HEK293T (cell line): Measurements from ENCODE around the gene PMVK.

ENCODE experiments used
- CTCF ChIA-PET: fragments of 350-600 bp; formaldehyde crosslinking; extraction: SDS; loops from one replicate; lab custom pipeline; 2021; ENCODE audit warnings: antibody characterized with exemption, inconsistent platforms; lab: Yijun Ruan, JAX
- POLR2A ChIA-PET: fragments of 350-600 bp; formaldehyde crosslinking; extraction: SDS; loops from one replicate; lab custom pipeline; 2020; ENCODE audit warnings: antibody characterized with exemption, inconsistent platforms; lab: Yijun Ruan, JAX
- DNase-seq: peaks from one replicate; pipeline ENCODE4 v3.0.0; 2012; ENCODE audit warnings: mixed read lengths; ENCODE audit errors: extremely low spot score
- ARNT ChIP-seq: fragments of 450-650 bp; IDR thresholded peaks from 2 replicates; pipeline ENCODE4 v1.6.1; 2017; ENCODE audit warnings: mild to moderate bottlenecking
- BHLHE40 ChIP-seq: fragments of 450-650 bp; IDR thresholded peaks from 2 replicates; pipeline ENCODE4 v1.6.1; 2016; ENCODE audit warnings: mild to moderate bottlenecking, moderate library complexity, borderline replicate concordance
- CTBP1 ChIP-seq: fragments of 450-650 bp; IDR thresholded peaks from 2 replicates; pipeline ENCODE4 v1.6.1; 2016; ENCODE audit warnings: borderline replicate concordance
- ELF4 ChIP-seq: fragments of 450-650 bp; IDR thresholded peaks from 2 replicates; pipeline ENCODE4 v1.6.1; 2017; ENCODE audit warnings: antibody characterized with exemption
- FOXA1 ChIP-seq: fragments of 450-650 bp; IDR thresholded peaks from 2 replicates; pipeline ENCODE4 v1.6.1; 2016; ENCODE audit warnings: mild to moderate bottlenecking
- FOXK2 ChIP-seq: fragments of 450-650 bp; IDR thresholded peaks from 2 replicates; pipeline ENCODE4 v1.6.1; 2016; ENCODE audit warnings: mild to moderate bottlenecking
- FOXM1 ChIP-seq: fragments of 450-650 bp; IDR thresholded peaks from 2 replicates; pipeline ENCODE4 v1.6.1; 2017; ENCODE audit warnings: mild to moderate bottlenecking, borderline replicate concordance
- HDGF ChIP-seq: fragments of 450-650 bp; IDR thresholded peaks from 2 replicates; pipeline ENCODE4 v1.6.1; 2017; ENCODE audit warnings: antibody characterized with exemption, borderline replicate concordance
- L3MBTL2 ChIP-seq: fragments of 450-650 bp; conservative IDR thresholded peaks from 2 replicates; pipeline ENCODE4 v1.6.1; 2016; ENCODE audit warnings: mild to moderate bottlenecking
- LEF1 ChIP-seq: fragments of 450-650 bp; IDR thresholded peaks from 2 replicates; pipeline ENCODE4 v1.6.1; 2017; ENCODE audit warnings: mild to moderate bottlenecking, borderline replicate concordance
- NFRKB ChIP-seq: fragments of 450-650 bp; IDR thresholded peaks from 2 replicates; pipeline ENCODE4 v1.6.1; 2016; ENCODE audit warnings: mild to moderate bottlenecking, moderate library complexity
- SP1 ChIP-seq: fragments of 450-650 bp; IDR thresholded peaks from 2 replicates; pipeline ENCODE4 v1.6.1; 2017
- SUZ12 ChIP-seq: fragments of 450-650 bp; IDR thresholded peaks from 2 replicates; pipeline ENCODE4 v1.6.1; 2016; ENCODE audit warnings: mild to moderate bottlenecking
- TARDBP ChIP-seq: fragments of 450-650 bp; IDR thresholded peaks from 2 replicates; pipeline ENCODE4 v1.6.1; 2016
- ZNF384 ChIP-seq: fragments of 450-650 bp; IDR thresholded peaks from 2 replicates; pipeline ENCODE4 v1.6.1; 2016
- TF ChIP-seq, protein P1 (sequence below): fragments of 450-650 bp; IDR thresholded peaks from 2 replicates; pipeline ENCODE4 v1.6.1; 2016

The PMVK gene

DNA sequence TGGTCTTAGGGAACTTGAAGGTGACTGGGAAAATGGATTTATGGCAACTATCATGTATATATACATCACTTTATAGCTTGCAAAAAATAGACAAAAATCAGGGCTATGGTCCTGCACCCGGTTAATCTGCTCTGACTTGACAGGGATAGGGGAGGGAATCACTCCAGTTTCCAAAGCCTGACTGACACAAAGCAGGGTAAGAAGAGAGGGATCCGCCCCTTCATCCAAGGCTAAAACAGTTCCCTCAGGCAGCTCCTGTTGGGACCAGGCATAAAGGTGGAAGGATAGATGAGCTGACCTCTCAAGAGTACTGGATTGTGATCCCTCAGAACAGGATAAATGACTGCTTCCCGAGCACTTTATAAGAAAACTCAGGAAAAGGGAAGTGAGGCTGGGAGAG is 18.0 kb upstream of the PMVK start:
- no peak for DNase-seq
- POLR2A ChIA-PET, result interaction anchor here (1.4 kb wide), 1 partner anchor 11 kb away, joined by 4 read pairs; no protein-coding TSS in a partner anchor
- CTCF ChIA-PET, result no interaction called here
- TF ChIP-seq FOXK2 (no peak), HDGF (no peak)
- TF ChIP-seq, protein P1, sequence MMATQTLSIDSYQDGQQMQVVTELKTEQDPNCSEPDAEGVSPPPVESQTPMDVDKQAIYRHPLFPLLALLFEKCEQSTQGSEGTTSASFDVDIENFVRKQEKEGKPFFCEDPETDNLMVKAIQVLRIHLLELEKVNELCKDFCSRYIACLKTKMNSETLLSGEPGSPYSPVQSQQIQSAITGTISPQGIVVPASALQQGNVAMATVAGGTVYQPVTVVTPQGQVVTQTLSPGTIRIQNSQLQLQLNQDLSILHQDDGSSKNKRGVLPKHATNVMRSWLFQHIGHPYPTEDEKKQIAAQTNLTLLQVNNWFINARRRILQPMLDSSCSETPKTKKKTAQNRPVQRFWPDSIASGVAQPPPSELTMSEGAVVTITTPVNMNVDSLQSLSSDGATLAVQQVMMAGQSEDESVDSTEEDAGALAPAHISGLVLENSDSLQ, result no peak

DNA sequence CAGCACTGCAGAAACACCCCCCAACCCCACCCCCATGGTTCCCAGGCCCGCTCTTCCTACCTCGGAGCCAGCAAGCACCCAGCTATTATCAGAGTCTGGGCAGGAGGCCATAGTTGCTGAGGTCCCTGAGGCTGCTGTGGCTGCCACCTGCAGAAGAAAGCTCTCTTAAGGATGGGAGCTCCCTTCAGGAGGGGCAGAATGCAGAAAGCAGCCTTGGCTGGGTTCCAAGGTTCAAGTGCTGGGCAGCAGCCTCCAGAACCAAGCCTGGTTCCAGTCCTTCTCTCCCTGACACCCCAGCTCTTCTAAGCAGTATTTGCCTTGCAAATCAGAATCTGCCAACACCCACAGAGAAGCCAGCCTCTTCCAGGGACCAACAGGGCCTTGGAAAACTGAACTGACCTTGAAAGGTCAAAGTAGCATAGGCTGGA is 17.1 kb upstream of the PMVK start:
- CTCF ChIA-PET, result no interaction called here
- POLR2A ChIA-PET, result no interaction called here
- no peak for DNase-seq
- TF ChIP-seq ARNT, result no peak
- TF ChIP-seq SUZ12, result no peak
- no peak for TF ChIP-seq FOXM1
- no peak for TF ChIP-seq TARDBP
- TF ChIP-seq L3MBTL2, result no peak
- TF ChIP-seq SP1, result no peak
- TF ChIP-seq FOXA1, result no peak
- TF ChIP-seq ELF4, result no peak

DNA sequence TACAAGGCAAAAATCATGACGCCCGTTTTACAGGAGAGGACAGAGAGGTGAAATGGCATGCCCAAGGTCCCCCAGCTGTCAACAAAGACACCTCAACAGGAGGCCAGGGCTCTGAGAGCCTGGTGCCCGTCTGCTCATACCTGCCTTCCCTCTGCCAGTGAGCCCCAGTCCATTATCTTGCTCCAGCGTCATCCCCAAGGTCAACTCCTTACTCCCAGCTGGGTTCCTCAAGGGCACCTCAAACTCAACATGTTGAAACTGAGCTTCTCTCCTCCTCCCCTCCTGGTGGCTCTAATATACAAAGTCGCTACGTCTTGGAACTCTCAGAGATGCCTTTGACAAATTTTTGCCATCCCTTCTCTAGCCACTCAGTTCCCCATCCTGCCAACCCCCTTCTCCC is 16.1 kb upstream of the PMVK start:
- no peak for DNase-seq
- CTCF ChIA-PET, result no interaction called here
- TF ChIP-seq FOXM1 (no peak), ARNT (no peak), ZNF384 (no peak), CTBP1 (no peak), BHLHE40 (no peak), NFRKB (no peak)
- POLR2A ChIA-PET, result interaction anchor here (1.4 to 2.8 kb wide), 2 partner anchors 9 to 18 kb away, joined by 3 to 9 read pairs; partner anchors contain the start of genes PYGO2 and SHC1

- ChIA-PET CTCF (interaction anchor here (0.8 kb wide), 1 partner anchor 12 kb away, joined by 4 read pairs; no protein-coding TSS in a partner anchor), POLR2A (interaction anchor here (1.2 to 2.8 kb wide), 3 partner anchors 9 to 19 kb away, joined by 3 to 9 read pairs (median 3); partner anchors contain the start of genes PMVK, PYGO2 and SHC1)
- DNase-seq, result no peak
- TF ChIP-seq SP1 (no peak), ZNF384 (no peak), FOXK2 (no peak), ARNT (no peak), BHLHE40 (no peak), CTBP1 (no peak), HDGF (no peak), SUZ12 (no peak), TARDBP (no peak), LEF1 (no peak), L3MBTL2 (no peak)
Observed at GRCh38 chr1:154951901-154952657, 15.6 kb upstream of the PMVK start.

- CTCF ChIA-PET, result no interaction called here
- TF ChIP-seq ELF4 (no peak), BHLHE40 (no peak), SUZ12 (no peak), FOXK2 (no peak), FOXM1 (no peak), NFRKB (no peak), ZNF384 (no peak), ARNT (no peak)
- TF ChIP-seq, protein P1, result no peak
- no peak for DNase-seq
- POLR2A ChIA-PET, result interaction anchor here (1.6 kb wide), 1 partner anchor 12 kb away, joined by 8 read pairs; the partner anchor contains the start of gene PMVK
Observed at GRCh38 chr1:154948079-154948478, 11.6 kb upstream of the PMVK start.

GRCh38 chr1:154945962-154946850 is 9.7 kb upstream of the PMVK start:
- CTCF ChIA-PET, result interaction anchor here (0.7 to 1.6 kb wide), 5 partner anchors 10 to 387 kb away, joined by 3 to 5 read pairs (median 3); partner anchors contain the start of gene PBXIP1
- DNase-seq, result no peak
- POLR2A ChIA-PET, result interaction anchor here (1.2 to 1.9 kb wide), 4 partner anchors 10 to 244 kb away, joined by 3 to 9 read pairs (median 6); partner anchors contain the start of genes PBXIP1 and PMVK
- TF ChIP-seq NFRKB (no peak), LEF1 (no peak), FOXA1 (no peak), CTBP1 (no peak), ARNT (no peak), BHLHE40 (no peak), TARDBP (no peak), HDGF (no peak), ELF4 (no peak)
- TF ChIP-seq, protein P1, result no peak
